MCF 10A (cell line): ENCODE results near the gene SLC22A23. TPM values are rescaled to one million over a fixed set of nuclear protein-coding genes. Genes with fewer than 3 reads are reported as not detected.

Source experiments
- BruUV-seq: library from RNA; stranded (reverse); fragments of 400-500 nt; replicated peaks from 2 replicates; lab custom pipeline; 2021; lab: Mats Ljungman, UMichigan
- CTCF ChIA-PET: fragments of 300-600 bp; sonication (Branson Sonifier 250); formaldehyde crosslinking; extraction: SDS; loops from one replicate; lab custom pipeline; 2021; ENCODE audit warnings: antibody characterized with exemption, inconsistent platforms; lab: Yijun Ruan, JAX
- POLR2A ChIA-PET: fragments of 300-600, 350-650 bp; sonication (Branson Sonifier 250); formaldehyde crosslinking; extraction: SDS; loops from one replicate; lab custom pipeline; 2020; ENCODE audit warnings: antibody characterized with exemption, inconsistent platforms; lab: Yijun Ruan, JAX
- DNase-seq: peaks from one replicate; pipeline ENCODE4 v3.0.0-alpha.2; 2018; ENCODE audit not compliant: unreplicated experiment
- H3K27ac Mint-ChIP-seq: one replicate; pipeline ENCODE4 v1.8.0; 2022; ENCODE audit warnings: mild to moderate bottlenecking, low read depth, mixed read lengths; ENCODE audit not compliant: unreplicated experiment
- H3K27me3 Mint-ChIP-seq: one replicate; pipeline ENCODE4 v1.8.0; 2022; ENCODE audit warnings: mixed read lengths; ENCODE audit not compliant: insufficient read depth, unreplicated experiment
- H3K36me3 Mint-ChIP-seq: one replicate; pipeline ENCODE4 v1.8.0; 2022; ENCODE audit warnings: mild to moderate bottlenecking, moderate library complexity, mixed read lengths; ENCODE audit not compliant: insufficient read depth, unreplicated experiment
- H3K4me1 Mint-ChIP-seq: one replicate; pipeline ENCODE4 v1.8.0; 2022; ENCODE audit warnings: mixed read lengths; ENCODE audit not compliant: insufficient read depth, unreplicated experiment
- H3K4me3 Mint-ChIP-seq: one replicate; pipeline ENCODE4 v1.8.0; 2022; ENCODE audit warnings: mild to moderate bottlenecking, moderate library complexity, mixed read lengths; ENCODE audit not compliant: unreplicated experiment
- H3K9me3 Mint-ChIP-seq: one replicate; pipeline ENCODE4 v1.8.0; 2022; ENCODE audit warnings: mixed read lengths; ENCODE audit not compliant: unreplicated experiment
- intact Hi-C: fragments of 100-400 bp; cut with micrococcal nuclease; formaldehyde crosslinking; loops from 2 replicates; pipeline ENCODE4 v1.14.1; 2022
- total RNA-seq: library from RNA; stranded (reverse); gene quantifications from 2 replicates; pipeline ENCODE4 v1.2.3, GENCODE V29; 2022
- TF ChIP-seq, protein P1 (sequence below): fragments of 200-600 bp; IDR thresholded peaks from one replicate; pipeline ENCODE4 v1.8.0; 2022; ENCODE audit warnings: antibody characterized with exemption, mild to moderate bottlenecking; ENCODE audit not compliant: unreplicated experiment

SLC22A23 gene
- total RNA-seq, 1 experiment from 2014 or later, result 11.9 TPM

DNA sequence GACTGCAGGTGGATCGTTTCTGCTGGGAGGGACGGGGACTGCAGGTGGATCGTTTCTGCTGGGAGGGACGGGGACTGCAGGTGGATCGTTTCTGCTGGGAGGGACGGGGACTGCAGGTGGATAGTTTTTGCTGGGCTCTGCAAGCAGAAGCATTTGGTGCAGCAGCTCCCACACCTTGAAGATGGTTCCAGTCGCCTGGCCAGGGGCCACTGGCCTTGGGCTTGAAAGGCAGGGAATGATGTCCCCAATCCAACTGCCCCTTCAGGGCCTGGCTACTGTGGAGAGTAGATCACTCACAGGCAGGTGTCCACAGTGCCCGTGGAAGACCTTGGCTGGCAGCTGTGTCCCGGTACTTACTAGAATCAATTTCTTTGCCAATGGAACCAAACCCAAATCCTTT lies 129.9 kb downstream of the SLC22A23 start:
- ChIA-PET CTCF (no interaction called here), POLR2A (interaction anchor here (1.1 kb wide), 1 partner anchor 11 kb away, joined by 3 read pairs; no protein-coding TSS in a partner anchor)
- Mint-ChIP-seq H3K4me1 (peaks cover 14% of the 10 kb centered on the region), H3K27me3 (no peaks in the 10 kb centered on the region), H3K27ac (no peak overlapping the region), H3K9me3 (no peaks in the 10 kb centered on the region), H3K4me3 (no peak overlapping the region), H3K36me3 (peaks cover 6% of the 10 kb centered on the region)
- no peak for DNase-seq
- no TSS peak for BruUV-seq
- TF ChIP-seq, protein P1, sequence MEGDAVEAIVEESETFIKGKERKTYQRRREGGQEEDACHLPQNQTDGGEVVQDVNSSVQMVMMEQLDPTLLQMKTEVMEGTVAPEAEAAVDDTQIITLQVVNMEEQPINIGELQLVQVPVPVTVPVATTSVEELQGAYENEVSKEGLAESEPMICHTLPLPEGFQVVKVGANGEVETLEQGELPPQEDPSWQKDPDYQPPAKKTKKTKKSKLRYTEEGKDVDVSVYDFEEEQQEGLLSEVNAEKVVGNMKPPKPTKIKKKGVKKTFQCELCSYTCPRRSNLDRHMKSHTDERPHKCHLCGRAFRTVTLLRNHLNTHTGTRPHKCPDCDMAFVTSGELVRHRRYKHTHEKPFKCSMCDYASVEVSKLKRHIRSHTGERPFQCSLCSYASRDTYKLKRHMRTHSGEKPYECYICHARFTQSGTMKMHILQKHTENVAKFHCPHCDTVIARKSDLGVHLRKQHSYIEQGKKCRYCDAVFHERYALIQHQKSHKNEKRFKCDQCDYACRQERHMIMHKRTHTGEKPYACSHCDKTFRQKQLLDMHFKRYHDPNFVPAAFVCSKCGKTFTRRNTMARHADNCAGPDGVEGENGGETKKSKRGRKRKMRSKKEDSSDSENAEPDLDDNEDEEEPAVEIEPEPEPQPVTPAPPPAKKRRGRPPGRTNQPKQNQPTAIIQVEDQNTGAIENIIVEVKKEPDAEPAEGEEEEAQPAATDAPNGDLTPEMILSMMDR, result no peak
- intact Hi-C loops, result no loop called here

DNA sequence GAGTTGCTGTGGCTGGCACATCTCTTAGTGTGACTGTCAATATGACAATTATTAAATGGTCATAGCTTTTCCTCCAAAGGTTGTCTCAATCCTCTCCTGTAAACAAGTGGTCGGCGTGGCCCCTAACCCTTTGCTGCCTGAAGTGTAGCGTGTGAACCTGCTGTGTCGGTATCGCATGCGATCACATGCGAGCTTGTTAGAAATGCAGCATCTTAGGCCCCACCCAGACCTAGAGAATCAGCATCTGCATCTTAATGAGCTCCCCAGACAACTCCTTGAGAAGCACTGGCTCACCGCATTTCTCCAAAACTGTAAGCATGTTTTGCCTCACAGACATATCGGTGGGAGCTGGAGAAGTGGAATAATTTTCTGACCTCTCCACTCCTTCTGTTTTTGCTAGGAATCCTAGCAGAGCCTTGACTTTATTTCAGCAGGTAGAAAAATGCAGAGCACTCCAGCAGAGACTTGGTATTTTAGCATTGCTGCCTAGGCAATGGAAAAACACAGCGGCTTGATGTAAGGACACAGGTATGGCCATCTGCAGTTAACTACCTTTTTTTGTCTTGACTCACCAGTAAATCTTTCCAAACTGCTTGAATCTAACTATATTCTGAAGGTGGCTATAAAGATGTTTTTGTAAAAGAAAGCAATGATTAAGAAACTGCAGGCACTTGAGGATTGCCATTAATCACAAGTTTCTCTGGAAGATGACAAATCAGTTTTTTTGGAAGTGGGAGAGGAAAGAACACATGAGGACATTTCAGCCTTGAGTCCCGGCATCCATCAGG lies 130.5 kb downstream of the SLC22A23 start:
- H3K4me1 Mint-ChIP-seq, result peaks cover 14% of the 10 kb centered on the region
- no peaks in the 10 kb centered on the region for H3K9me3 Mint-ChIP-seq
- ChIA-PET CTCF (interaction anchor here (0.5 kb wide), 1 partner anchor 607 kb away, joined by 3 read pairs; no protein-coding TSS in a partner anchor), POLR2A (no interaction called here)
- no peak overlapping the region for H3K27ac Mint-ChIP-seq
- no peak for DNase-seq
- intact Hi-C loops, result no loop called here
- TF ChIP-seq, protein P1, result no peak
- no TSS peak for BruUV-seq
- no peak overlapping the region for H3K4me3 Mint-ChIP-seq
- no peaks in the 10 kb centered on the region for H3K27me3 Mint-ChIP-seq
- H3K36me3 Mint-ChIP-seq, result peaks cover 6% of the 10 kb centered on the region

DNA sequence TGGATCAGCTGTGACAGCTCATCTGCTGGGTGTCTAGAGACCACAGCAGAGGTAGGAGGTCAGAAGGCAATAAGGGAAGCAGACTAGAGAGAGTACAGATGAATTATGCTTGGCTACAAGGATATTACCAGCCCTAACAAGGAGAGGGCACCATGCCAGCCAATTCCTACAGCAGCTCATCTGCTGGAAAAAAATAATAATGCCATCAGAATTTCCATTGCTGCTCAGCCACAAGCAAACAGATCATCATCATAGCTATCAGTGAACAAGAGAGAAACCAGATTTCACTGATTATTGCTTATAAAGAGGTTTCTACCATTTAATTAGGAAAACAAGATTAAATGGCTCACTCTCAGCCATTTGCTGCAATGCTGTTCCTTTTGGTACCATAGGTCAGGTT lies 131.6 kb downstream of the SLC22A23 start:
- CTCF ChIA-PET, result interaction anchor here (0.8 to 1.6 kb wide), 3 partner anchors 12 to 407 kb away, joined by 4 to 5 read pairs (median 4); no protein-coding TSS in a partner anchor
- POLR2A ChIA-PET, result interaction anchor here (0.6 to 1.0 kb wide), 3 partner anchors 34 to 240 kb away, joined by 3 to 5 read pairs (median 4); no protein-coding TSS in a partner anchor
- intact Hi-C loops, result no loop called here
- H3K27me3 Mint-ChIP-seq, result no peaks in the 10 kb centered on the region
- peaks cover 1% of the 10 kb centered on the region for H3K36me3 Mint-ChIP-seq
- peak; percentile 24 for DNase-seq
- no peak overlapping the region for H3K27ac Mint-ChIP-seq
- H3K4me3 Mint-ChIP-seq, result no peak overlapping the region
- no peaks in the 10 kb centered on the region for H3K9me3 Mint-ChIP-seq
- peaks cover 14% of the 10 kb centered on the region for H3K4me1 Mint-ChIP-seq
- TF ChIP-seq, protein P1, result no peak
- no TSS peak for BruUV-seq

DNA sequence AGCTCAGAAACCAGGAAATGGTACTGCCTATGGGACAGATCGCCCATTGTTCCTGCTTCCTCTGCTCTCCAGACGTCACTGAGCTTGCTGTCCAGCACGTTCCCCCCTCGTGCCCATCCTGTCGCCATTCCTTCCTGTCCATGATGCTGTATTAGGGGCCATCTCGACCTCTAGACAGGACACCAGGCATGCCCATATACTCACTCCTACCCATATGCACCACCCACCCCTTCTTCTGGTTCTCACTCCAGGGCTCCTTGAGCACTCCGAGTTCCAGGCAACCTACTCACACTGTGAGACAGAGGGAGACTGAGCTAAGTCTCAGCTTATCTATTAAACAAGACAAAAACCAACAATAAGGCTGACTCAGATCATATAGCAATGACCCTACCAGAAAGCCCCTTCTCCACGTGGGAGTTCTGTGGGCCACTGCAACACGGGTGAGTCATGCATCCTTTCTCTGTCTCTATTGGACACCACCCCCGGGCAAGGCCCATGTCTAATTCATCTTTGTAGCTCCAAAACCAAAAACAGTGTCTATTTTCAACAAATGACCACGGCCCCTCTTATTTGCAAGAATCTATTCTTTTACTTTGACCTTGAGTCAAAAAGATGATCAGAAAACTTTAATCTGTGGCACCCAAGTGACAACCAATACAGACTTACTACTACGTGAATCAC lies 132.4 kb downstream of the SLC22A23 start:
- H3K27me3 Mint-ChIP-seq, result no peaks in the 10 kb centered on the region
- POLR2A ChIA-PET, result interaction anchor here (0.6 to 1.2 kb wide), 3 partner anchors 33 to 241 kb away, joined by 3 to 4 read pairs (median 3); no protein-coding TSS in a partner anchor
- DNase-seq, result peak; percentile 80
- peak overlapping the region; percentile 54 for H3K27ac Mint-ChIP-seq
- peaks cover 14% of the 10 kb centered on the region for H3K4me1 Mint-ChIP-seq
- intact Hi-C loops, result no loop called here
- no TSS peak for BruUV-seq
- H3K9me3 Mint-ChIP-seq, result no peaks in the 10 kb centered on the region
- no peak overlapping the region for H3K4me3 Mint-ChIP-seq
- CTCF ChIA-PET, result interaction anchor here (0.8 to 1.6 kb wide), 3 partner anchors 13 to 408 kb away, joined by 4 to 5 read pairs (median 4); no protein-coding TSS in a partner anchor
- TF ChIP-seq, protein P1, result no peak
- H3K36me3 Mint-ChIP-seq, result no peaks in the 10 kb centered on the region
